Kidney capillary endothelial cell (primary cell): ENCODE measurements around the gene RNF146.
"Not testable (repeated sequence)": the region's sequence is repeated elsewhere in the genome, so short reads cannot be mapped to it uniquely, and the experiment has no call there.

Experiments used
- DNase-seq: peaks from one replicate; pipeline ENCODE4 v3.0.0-alpha.2; 2018; ENCODE audit warnings: low spot score

The RNF146 gene

GRCh38 chr6:127266178-127266891 is at the start of gene RNF146:
Gene RNF146 (plus strand): TSS chr6:127266864. CDS start chr6:127280339, 13,475 bp downstream.
- DNase-seq, result peak; percentile 75

- DNase-seq, result no peak
Measured at GRCh38 chr6:127219869-127220268, 46.8 kb upstream of the RNF146 start.

GRCh38 chr6:127221201-127221600 is 45.5 kb upstream of the RNF146 start:
- no peak for DNase-seq

- DNase-seq, result no peak
Measured at GRCh38 chr6:127222418-127222817, 44.2 kb upstream of the RNF146 start.

- DNase-seq, result no peak
Measured at GRCh38 chr6:127225497-127225896, 41.2 kb upstream of the RNF146 start.

GRCh38 chr6:127233819-127234218 is 32.8 kb upstream of the RNF146 start:
- DNase-seq, result not testable (repeated sequence)

- no peak for DNase-seq
Measured at GRCh38 chr6:127243501-127243900, 23.2 kb upstream of the RNF146 start.

- no peak for DNase-seq
Measured at GRCh38 chr6:127247114-127248096, 19.3 kb upstream of the RNF146 start.

GRCh38 chr6:127249621-127250020 is 17.0 kb upstream of the RNF146 start:
- no peak for DNase-seq

GRCh38 chr6:127255286-127255685 is 11.4 kb upstream of the RNF146 start:
- DNase-seq, result no peak

GRCh38 chr6:127262896-127263295 is 3.8 kb upstream of the RNF146 start:
- DNase-seq, result no peak

- no peak for DNase-seq
Measured at GRCh38 chr6:127263481-127263880, 3.2 kb upstream of the RNF146 start.

- peak; percentile 48 for DNase-seq
Measured at GRCh38 chr6:127266892-127267645, 405 bp downstream of the RNF146 start.

- peak; percentile 21 for DNase-seq
Measured at GRCh38 chr6:127267646-127268625, 1.3 kb downstream of the RNF146 start.

GRCh38 chr6:127272576-127272975 is 5.9 kb downstream of the RNF146 start:
- no peak for DNase-seq

- no peak for DNase-seq
Measured at GRCh38 chr6:127273499-127273898, 6.8 kb downstream of the RNF146 start.

- no peak for DNase-seq
Measured at GRCh38 chr6:127276331-127276730, 9.7 kb downstream of the RNF146 start.

GRCh38 chr6:127277878-127278843 is 11.5 kb downstream of the RNF146 start:
- no peak for DNase-seq

GRCh38 chr6:127279815-127280214 is 13.2 kb downstream of the RNF146 start:
- DNase-seq, result no peak

GRCh38 chr6:127282184-127282583 is 15.5 kb downstream of the RNF146 start:
- no peak for DNase-seq
